Astrocyte (in vitro differentiated cells and primary cell): ENCODE data around the gene DOCK3.

Experiments used
- CTCF ChIP-seq: IDR thresholded peaks from 2 replicates; pipeline ENCODE4 v1.5.1; 2011; ENCODE audit warnings: low read depth, mild to moderate bottlenecking, inconsistent platforms, low read length, moderate library complexity; ENCODE audit not compliant: insufficient read depth
- EZH2 ChIP-seq: IDR thresholded peaks from 2 replicates; pipeline ENCODE4 v1.6.1; 2012; ENCODE audit warnings: mild to moderate bottlenecking, low read length, inconsistent platforms; ENCODE audit not compliant: insufficient read depth

GRCh38 chr3:51389423-51390183 is 714.9 kb downstream of the DOCK3 start:
- peak; percentile 61 for TF ChIP-seq CTCF
- TF ChIP-seq EZH2: no peak
